T-helper 17 cell (primary cell): ENCODE measurements around the gene CLP1. TPM values are rescaled to one million over a fixed set of nuclear protein-coding genes. Genes with fewer than 3 reads are reported as not detected.

Experiments
- ATAC-seq: fragments of 150-1000 bp; cut with Tn5 transposase; 2 replicates; pipeline ENCODE4 v1.10.0; 2021; ENCODE audit warnings: mild to moderate bottlenecking, moderate library complexity
- DNase-seq, 3 donors: peaks; one replicate each; pipeline versions ENCODE4 v3.0.0 to v3.0.0-alpha.2; 2020 to 2021
- H3K9me3 ChIP-seq: one replicate; pipeline ENCODE4 v1.7.0; 2013; ENCODE audit warnings: low read length, mild to moderate bottlenecking; ENCODE audit not compliant: control insufficient read depth, poor library complexity, severe bottlenecking
- H3K27ac Mint-ChIP-seq: one replicate; pipeline ENCODE4 v1.8.0; 2022; ENCODE audit warnings: mild to moderate bottlenecking, moderate library complexity, mixed read lengths
- H3K27me3 Mint-ChIP-seq: one replicate; pipeline ENCODE4 v1.8.0; 2022; ENCODE audit warnings: mixed read lengths
- H3K36me3 Mint-ChIP-seq: one replicate; pipeline ENCODE4 v1.8.0; 2022; ENCODE audit warnings: low read depth, mixed read lengths
- H3K4me1 Mint-ChIP-seq: one replicate; pipeline ENCODE4 v1.8.0; 2022; ENCODE audit warnings: mild to moderate bottlenecking, mixed read lengths
- H3K4me3 Mint-ChIP-seq: one replicate; pipeline ENCODE4 v1.8.0; 2022; ENCODE audit warnings: mild to moderate bottlenecking, moderate library complexity, mixed read lengths
- total RNA-seq, 4 donors: library from RNA in 2 of 4; stranded (reverse) in 2 of 4; gene quantifications; one replicate each; pipeline ENCODE4 v1.2.3 and lab custom pipeline; 2022 to 2026

Gene CLP1
- total RNA-seq, 2 donors from 2014 or later, result 11.7 to 22.7 TPM

DNA sequence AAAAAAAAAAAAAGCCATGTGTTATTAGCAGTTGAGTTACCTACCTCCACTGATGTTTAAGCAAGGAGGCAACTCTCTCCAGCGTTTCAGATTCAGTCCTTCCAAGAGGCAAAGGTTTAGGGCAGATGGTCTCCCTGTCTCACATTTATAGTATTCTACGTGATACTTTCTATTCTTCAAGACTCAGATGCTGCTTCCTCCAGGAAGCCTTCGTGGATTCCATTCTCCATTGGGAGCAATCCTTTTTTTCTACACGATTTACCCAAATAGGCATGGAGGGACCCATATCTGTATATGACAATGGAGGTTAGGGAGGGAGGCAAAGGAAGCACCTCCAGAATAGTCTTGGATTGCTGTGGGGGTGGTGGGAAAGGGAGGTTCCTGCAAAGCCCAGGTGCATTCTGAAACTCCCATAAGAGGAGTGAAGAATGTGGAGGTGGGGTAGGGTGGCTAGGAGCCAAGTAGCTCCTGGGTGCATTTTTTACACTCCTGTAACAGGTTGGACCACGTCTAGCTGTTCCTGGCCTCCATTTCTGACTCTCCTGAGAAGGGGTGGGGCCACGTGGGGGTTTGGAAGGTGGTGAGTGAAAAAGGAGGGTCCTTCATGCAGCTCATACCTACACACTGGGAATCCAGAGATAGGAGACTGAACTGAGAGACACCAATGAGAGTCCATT is 24.0 kb upstream of the CLP1 start:
- Mint-ChIP-seq H3K27me3 (peaks cover 68% of the 10 kb centered on the region), H3K4me3 (no peak overlapping the region), H3K4me1 (peaks cover 6% of the 10 kb centered on the region), H3K27ac (no peak overlapping the region), H3K36me3 (peaks cover 16% of the 10 kb centered on the region)
- DNase-seq (no peak), ATAC-seq (no peak)
- H3K9me3 ChIP-seq, result no peaks in the 10 kb centered on the region

DNA sequence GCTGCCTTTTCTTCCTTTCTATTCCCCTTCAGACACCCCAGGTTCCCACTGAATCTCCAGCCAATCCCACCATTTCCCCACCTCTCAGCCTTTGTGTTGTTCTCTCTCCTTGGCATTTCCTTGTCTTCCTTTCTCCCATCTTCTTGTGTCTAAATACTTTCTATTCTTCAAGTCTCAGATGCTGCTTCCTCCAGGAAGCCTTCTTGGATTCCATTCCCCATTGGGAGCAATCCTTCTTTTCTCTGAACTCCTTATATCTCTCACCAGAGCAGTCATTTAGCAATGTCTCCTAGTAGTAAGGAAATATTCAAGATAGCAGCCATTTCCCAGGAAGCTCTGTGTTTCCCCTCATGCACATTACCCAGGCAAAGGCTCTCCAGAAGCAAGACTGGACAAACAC is 23.3 kb upstream of the CLP1 start:
- no peak overlapping the region for H3K27ac Mint-ChIP-seq
- H3K4me3 Mint-ChIP-seq, result no peak overlapping the region
- H3K27me3 Mint-ChIP-seq, result peaks cover 66% of the 10 kb centered on the region
- ATAC-seq (no peak), DNase-seq (no peak)
- peaks cover 10% of the 10 kb centered on the region for H3K4me1 Mint-ChIP-seq
- H3K9me3 ChIP-seq, result no peaks in the 10 kb centered on the region
- peaks cover 20% of the 10 kb centered on the region for H3K36me3 Mint-ChIP-seq

GRCh38 chr11:57635246-57635645 is 22.3 kb upstream of the CLP1 start:
- Mint-ChIP-seq H3K36me3 (peaks cover 20% of the 10 kb centered on the region), H3K27me3 (peaks cover 60% of the 10 kb centered on the region), H3K4me1 (peaks cover 10% of the 10 kb centered on the region), H3K4me3 (no peak overlapping the region), H3K27ac (no peak overlapping the region)
- no peaks in the 10 kb centered on the region for H3K9me3 ChIP-seq
- DNase-seq (no peak), ATAC-seq (no peak)

DNA sequence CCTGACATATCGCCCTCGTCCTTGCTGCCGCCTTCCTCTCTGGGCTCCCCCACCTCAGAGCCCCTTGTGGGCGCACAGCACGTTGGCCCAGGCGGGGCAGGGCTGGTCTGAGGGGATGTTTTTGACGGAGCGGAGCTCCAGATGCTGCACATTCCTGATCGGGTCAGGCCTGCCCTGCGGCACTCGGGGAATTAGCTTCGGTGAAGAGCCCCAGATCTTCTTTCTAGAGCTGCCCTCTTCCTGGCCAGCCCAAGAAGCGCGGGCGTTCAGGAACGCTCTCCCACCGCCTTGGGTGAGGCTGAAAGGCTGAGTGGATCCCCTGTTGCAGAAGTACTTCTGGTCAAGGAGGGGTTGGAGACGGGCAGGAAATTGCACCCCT is 19.9 kb upstream of the CLP1 start:
- peaks cover 9% of the 10 kb centered on the region for H3K4me1 Mint-ChIP-seq
- no peaks in the 10 kb centered on the region for H3K9me3 ChIP-seq
- no peak overlapping the region for H3K27ac Mint-ChIP-seq
- ATAC-seq (no peak), DNase-seq (no peak)
- peaks cover 40% of the 10 kb centered on the region for H3K27me3 Mint-ChIP-seq
- peak overlapping the region; percentile 89 for H3K4me3 Mint-ChIP-seq
- H3K36me3 Mint-ChIP-seq, result peaks cover 11% of the 10 kb centered on the region

DNA sequence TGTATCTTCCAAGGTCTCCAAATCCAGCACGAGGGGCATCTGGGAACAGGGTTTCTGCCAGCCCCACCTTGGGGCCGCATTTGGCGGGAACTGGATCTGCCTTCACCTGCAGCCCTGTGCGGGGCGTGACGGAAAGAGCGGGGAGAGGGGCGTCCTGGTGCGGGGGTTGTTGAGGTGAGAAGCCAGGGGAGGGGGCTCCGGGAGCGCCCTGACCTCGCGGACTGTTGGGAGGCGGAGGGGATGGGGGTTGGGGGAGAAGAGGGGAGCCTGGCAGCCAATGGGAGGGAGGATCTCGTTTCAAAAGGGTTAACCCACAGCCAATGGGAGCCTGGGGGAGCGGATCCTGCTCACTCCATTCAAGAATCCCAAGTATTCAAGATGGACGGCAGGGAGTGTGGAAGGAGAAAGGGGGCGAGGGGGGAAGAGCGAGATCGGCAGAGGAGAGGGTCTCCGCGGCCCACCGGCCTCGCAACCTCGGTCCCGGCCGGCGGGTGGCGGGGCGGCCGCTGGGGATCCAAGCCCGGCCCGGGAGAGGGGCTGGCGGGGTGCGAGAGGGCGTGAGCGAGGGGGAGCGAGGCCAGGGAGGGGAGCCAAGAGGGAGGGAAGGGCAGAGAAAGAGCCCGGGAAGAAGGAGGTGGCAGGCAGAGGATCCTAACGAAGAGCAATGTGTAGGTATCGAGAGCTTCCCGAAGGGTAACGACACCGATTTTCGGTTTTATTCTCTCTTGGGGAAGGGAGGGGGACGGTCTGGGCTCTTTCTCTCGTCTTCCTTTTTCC is 19.4 kb upstream of the CLP1 start:
- ATAC-seq (peak; percentile 46), DNase-seq (no peak)
- Mint-ChIP-seq H3K4me3 (peak overlapping the region; percentile 89), H3K27me3 (peaks cover 42% of the 10 kb centered on the region), H3K4me1 (peaks cover 9% of the 10 kb centered on the region), H3K36me3 (peaks cover 11% of the 10 kb centered on the region), H3K27ac (peak overlapping the region; percentile 85)
- H3K9me3 ChIP-seq, result no peaks in the 10 kb centered on the region

GRCh38 chr11:57638811-57639320 is 18.7 kb upstream of the CLP1 start:
- peaks cover 11% of the 10 kb centered on the region for H3K36me3 Mint-ChIP-seq
- peaks cover 42% of the 10 kb centered on the region for H3K27me3 Mint-ChIP-seq
- peaks cover 9% of the 10 kb centered on the region for H3K4me1 Mint-ChIP-seq
- no peak for DNase-seq
- peak overlapping the region; percentile 85 for H3K27ac Mint-ChIP-seq
- no peaks in the 10 kb centered on the region for H3K9me3 ChIP-seq
- peak overlapping the region; percentile 89 for H3K4me3 Mint-ChIP-seq
- peak; percentile 42 for ATAC-seq

DNA sequence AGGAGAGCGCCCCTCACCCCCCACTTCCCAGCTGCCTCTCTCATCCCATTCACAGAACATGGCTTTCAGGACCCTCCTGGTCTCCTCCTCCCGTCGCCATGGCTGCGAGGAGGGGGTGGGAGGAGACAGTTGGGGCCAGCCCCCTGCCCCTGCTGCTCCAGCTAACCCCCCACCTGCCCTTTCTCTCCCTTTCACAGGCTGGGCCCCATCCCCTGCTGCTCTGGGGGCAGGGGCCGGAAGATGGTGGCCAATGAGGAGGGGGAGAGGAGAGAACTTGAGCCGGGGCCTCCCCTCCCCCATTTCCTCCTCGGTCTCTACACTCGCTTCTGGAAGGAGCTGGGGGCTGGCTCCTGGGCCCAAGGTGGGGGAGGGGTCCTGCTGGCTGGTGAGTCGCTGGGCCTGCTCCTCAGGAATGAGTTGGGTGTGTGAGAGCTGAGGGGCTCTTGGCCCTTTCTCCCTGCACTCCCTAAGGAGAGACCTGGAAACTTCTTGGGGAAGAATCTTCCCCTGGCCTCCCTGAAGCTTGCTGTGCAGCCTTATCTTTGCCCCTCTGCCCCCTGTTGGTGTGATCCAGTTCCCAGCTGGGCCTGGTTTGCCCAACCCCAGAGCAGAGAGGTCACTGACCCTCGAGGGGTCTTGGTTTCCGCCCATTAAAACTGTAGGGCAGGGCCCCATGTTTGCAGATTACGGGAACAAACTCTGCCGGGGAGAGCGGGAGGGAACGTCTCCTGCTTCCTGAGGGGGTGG is 18.1 kb upstream of the CLP1 start:
- DNase-seq (no peak), ATAC-seq (peak; percentile 8)
- H3K36me3 Mint-ChIP-seq, result peaks cover 8% of the 10 kb centered on the region
- H3K27ac Mint-ChIP-seq, result peak overlapping the region; percentile 85
- H3K4me1 Mint-ChIP-seq, result peaks cover 9% of the 10 kb centered on the region
- no peaks in the 10 kb centered on the region for H3K9me3 ChIP-seq
- H3K27me3 Mint-ChIP-seq, result peaks cover 42% of the 10 kb centered on the region
- H3K4me3 Mint-ChIP-seq, result peak overlapping the region; percentile 89

DNA sequence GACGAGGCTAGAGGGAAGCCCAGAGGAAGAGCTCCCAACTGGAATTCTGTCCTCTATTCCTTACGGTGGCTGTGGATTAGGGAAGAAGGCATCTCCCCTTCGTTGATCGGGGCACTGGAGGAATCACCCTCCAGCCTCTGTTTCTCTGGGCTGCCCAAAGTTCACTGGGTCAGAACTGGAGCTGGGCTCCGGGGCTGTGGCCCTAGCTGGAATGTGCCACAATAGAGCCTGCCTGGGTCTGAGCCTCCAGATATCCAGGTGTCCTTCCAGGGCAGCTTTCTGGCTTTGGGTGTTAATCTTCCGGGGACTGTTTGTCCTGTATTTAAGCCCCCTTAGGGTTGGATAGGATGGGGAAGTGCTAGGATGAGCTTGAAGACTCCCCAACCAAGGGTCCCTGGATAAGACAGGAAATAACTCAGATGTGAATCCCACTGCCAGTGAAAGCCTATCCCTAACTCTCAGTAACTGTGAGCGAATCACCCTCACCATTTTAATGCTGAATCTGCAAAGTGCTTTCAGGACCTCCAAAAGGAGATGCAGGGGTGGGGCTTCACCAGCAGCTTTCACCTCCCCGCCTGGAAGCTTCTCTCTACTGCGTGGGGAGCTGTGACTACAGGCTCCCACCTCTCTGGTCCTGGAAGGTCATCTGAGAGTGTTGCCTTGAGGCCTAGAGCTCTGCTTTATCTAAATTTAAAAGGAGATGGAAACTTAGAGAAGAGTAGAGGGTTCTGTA is 17.3 kb upstream of the CLP1 start:
- Mint-ChIP-seq H3K4me3 (peak overlapping the region; percentile 89), H3K27ac (no peak overlapping the region)

DNA sequence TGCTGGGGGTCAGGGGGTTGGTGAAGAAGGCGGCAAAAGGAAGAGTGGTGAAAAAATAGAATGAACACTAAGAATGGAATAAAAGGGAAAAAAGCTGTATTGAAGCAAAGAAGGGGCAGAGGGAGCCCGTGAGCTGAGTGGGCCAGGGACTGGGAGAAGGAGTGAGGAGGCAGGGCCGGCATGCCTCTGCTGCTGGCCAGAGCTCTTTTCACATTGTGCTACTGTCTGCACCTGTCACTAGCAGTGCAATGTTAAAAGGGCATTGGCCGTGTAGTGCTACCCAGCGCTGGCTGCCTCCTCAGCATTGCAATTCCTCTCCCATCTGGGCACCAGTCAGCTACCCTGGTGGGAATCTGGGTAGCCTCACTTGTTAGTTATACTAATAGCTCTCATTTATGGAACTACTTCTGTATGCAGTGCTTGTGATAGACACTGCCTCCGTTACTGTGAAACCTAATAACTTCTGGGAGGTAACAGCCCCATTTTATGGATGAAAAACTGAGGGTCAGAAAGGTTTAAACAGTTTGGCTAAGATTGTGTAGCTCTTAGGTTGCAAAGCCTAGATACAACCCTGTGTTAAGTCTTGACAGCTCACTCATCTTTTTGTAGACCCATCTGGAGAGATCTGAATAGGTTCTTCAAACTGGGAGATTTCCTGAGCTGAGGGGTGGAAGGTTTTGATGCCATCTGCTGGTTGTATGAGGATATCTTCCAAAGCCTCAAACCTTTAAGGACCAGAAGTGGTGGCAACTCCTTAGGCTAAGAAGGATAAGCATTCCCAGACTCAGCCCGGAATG is 16.4 kb upstream of the CLP1 start:
- no peak overlapping the region for H3K4me3 Mint-ChIP-seq
- H3K27me3 Mint-ChIP-seq, result peaks cover 53% of the 10 kb centered on the region
- H3K9me3 ChIP-seq, result no peaks in the 10 kb centered on the region
- H3K4me1 Mint-ChIP-seq, result peaks cover 9% of the 10 kb centered on the region
- H3K36me3 Mint-ChIP-seq, result peaks cover 4% of the 10 kb centered on the region
- no peak for DNase-seq
- ATAC-seq, result peak; percentile 37
- no peak overlapping the region for H3K27ac Mint-ChIP-seq

More for the DNA sequence above, 17.3 kb upstream of the CLP1 start:
- H3K27me3 Mint-ChIP-seq, result peaks cover 43% of the 10 kb centered on the region
- no peak for DNase-seq
- no peaks in the 10 kb centered on the region for H3K9me3 ChIP-seq
- H3K4me1 Mint-ChIP-seq, result peaks cover 9% of the 10 kb centered on the region
- ATAC-seq, result no peak
- peaks cover 4% of the 10 kb centered on the region for H3K36me3 Mint-ChIP-seq

DNA sequence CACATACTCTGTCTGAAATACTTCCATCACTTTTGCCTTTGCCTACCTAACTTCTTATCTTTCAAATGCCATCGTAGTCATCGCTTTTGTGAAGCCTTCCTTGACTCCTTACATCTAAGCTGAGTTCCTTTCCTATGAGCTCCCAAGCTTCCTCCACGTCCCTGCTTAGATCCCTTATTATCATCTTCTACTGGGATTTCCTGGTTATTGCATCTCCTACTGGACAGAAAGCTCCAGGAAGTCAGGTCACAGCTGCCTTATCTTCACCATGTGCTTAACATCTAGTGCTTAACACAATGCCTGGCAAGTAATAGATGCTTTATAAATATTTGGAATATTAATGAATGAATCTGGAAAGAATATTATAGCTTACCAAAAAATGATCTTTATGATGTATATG is 13.8 kb upstream of the CLP1 start:
- H3K4me1 Mint-ChIP-seq, result peaks cover 19% of the 10 kb centered on the region
- no peak overlapping the region for H3K27ac Mint-ChIP-seq
- ATAC-seq, result no peak
- H3K27me3 Mint-ChIP-seq, result peaks cover 63% of the 10 kb centered on the region
- DNase-seq, result no peak
- no peak overlapping the region for H3K4me3 Mint-ChIP-seq
- no peaks in the 10 kb centered on the region for H3K9me3 ChIP-seq
- H3K36me3 Mint-ChIP-seq, result peaks cover 5% of the 10 kb centered on the region

GRCh38 chr11:57644748-57645688 is 12.5 kb upstream of the CLP1 start:
- Mint-ChIP-seq H3K4me3 (no peak overlapping the region), H3K27ac (peak overlapping the region; percentile 24), H3K4me1 (peaks cover 27% of the 10 kb centered on the region), H3K27me3 (peaks cover 66% of the 10 kb centered on the region), H3K36me3 (peaks cover 4% of the 10 kb centered on the region)
- DNase-seq (peak; percentile 61 to 83 (median 72)), ATAC-seq (peak; percentile 82)
- no peaks in the 10 kb centered on the region for H3K9me3 ChIP-seq
